Kidney epithelial cell (primary cell): ENCODE data around the gene GHRHR. TPM values are rescaled to one million over a fixed set of nuclear protein-coding genes. Genes with fewer than 3 reads are reported as not detected.

Experiments used
- DNase-seq: peaks from one replicate; pipeline ENCODE4 v3.0.0-alpha.2; 2010; ENCODE audit warnings: low read depth
- H3K27me3 ChIP-seq: 2 replicates; pipeline ENCODE4 v1.6.0; 2011; ENCODE audit warnings: low read length; ENCODE audit not compliant: control insufficient read depth, insufficient read depth
- H3K36me3 ChIP-seq: 2 replicates; pipeline ENCODE4 v1.5.1; 2011; ENCODE audit warnings: low read length; ENCODE audit not compliant: control insufficient read depth, insufficient read depth
- H3K4me3 ChIP-seq: 2 replicates; pipeline ENCODE4 v1.5.1; 2011; ENCODE audit warnings: low read depth, mild to moderate bottlenecking, control low read depth, low read length
- CTCF ChIP-seq: IDR thresholded peaks from 2 replicates; pipeline ENCODE4 v1.5.1; 2011; ENCODE audit warnings: mild to moderate bottlenecking, moderate library complexity, low read length, control low read depth, inconsistent platforms; ENCODE audit not compliant: insufficient read depth, poor library complexity, severe bottlenecking
- total RNA-seq: library from RNA; depleted of rRNA; stranded (reverse); fragments of >200 nt; gene quantifications from 2 replicates; pipeline ENCODE4 v1.2.3, GENCODE V29; 2015

The GHRHR gene
- total RNA-seq, 1 donor from 2014 or later, result not detected

DNA sequence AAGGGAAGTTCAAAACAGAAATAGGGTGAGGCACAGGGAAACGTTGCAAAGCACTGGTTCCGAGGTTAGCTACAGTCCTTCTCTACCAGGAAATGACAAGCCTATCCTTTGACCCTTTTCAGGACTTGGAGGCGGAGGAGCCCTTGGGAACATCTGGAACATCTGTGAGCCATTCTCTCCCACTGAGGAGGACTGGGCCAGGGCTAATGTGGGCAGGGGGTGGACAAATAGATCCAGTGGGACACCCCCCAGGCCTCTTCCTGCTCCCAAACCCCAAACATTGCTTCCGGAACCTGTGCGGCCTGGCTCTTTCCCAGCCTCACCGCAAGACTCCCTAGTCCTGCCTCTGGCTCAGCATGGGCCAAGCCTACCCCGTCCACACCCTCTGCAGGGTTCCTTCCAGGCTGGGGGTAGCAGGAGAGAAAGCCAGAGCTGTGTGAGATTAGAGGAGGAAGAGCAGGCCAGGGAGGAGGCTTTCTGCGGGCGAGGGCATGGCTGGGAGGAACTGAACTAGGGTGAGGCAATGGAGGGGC lies 36.5 kb downstream of the GHRHR start:
- DNase-seq, result no peak
- no peak for TF ChIP-seq CTCF
- Histone ChIP-seq H3K36me3 (no peaks in the 10 kb centered on the region), H3K27me3 (no peaks in the 10 kb centered on the region), H3K4me3 (no peak overlapping the region)

DNA sequence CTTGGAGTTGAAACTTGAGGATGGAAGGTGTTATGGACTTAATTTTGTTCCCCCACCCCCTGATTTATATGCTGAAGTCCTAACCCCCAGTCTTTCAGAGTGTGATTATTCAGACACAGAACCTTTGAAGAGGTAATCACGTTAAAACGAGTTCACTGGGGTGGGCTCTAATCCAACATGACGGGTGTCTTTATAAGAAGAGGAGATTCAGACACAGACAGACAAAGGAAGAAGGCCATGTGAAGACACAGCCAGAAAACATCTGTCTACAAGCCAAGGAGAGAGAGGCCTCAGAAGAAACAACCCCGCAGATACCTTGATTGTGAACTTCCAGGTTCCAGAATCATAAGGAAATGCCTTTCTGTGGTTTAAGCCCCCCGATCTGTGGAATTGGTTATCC lies 37.0 kb downstream of the GHRHR start:
- no peak for TF ChIP-seq CTCF
- no peak for DNase-seq
- Histone ChIP-seq H3K36me3 (no peaks in the 10 kb centered on the region), H3K4me3 (no peak overlapping the region), H3K27me3 (no peaks in the 10 kb centered on the region)

- TF ChIP-seq CTCF, result no peak
- no peaks in the 10 kb centered on the region for H3K36me3 ChIP-seq
- no peaks in the 10 kb centered on the region for H3K27me3 ChIP-seq
- H3K4me3 ChIP-seq, result no peak overlapping the region
- no peak for DNase-seq
These were observed 38.5 kb downstream of the GHRHR start for GRCh38 chr7:31002256-31002655.

DNA sequence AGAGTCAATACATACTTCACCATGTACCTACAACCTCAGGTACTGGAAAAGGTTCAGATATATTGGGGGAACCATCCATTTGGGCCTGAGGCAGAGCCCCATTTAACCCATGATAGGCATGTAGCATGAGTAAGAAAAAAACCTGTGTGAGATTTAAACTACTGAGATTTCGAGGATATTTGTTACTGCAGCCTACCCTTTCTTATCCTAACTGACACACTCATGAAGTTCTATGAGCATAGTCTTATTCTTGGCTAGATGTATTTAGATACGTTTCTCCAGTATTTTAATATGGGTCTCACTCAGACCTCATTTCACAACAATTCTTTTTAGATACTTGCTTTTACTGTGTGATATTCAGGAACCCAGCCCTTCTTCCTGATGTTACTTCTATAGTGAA lies 39.3 kb downstream of the GHRHR start:
- TF ChIP-seq CTCF, result no peak
- H3K36me3 ChIP-seq, result no peaks in the 10 kb centered on the region

DNA sequence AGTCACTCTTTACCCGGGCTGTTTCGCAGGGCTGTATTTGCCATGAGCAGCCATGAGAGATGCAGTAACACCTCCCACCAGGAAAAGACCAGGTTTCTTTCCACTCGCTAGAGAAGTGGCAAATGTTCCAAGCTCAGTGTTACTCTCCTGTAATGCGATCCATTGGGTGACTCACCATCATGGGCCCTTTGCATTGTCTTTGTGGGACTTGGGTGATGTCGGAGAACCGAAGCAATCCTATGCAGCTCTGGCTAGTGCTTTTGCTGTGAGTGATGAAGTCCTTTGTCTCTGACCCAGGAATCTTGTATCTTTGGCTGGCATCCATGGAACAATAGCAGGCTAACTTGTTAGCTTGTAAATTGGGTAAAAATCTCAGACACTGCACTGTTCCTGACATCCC lies 40.0 kb downstream of the GHRHR start:
- no peaks in the 10 kb centered on the region for H3K27me3 ChIP-seq
- DNase-seq, result no peak
- no peak overlapping the region for H3K4me3 ChIP-seq
- H3K36me3 ChIP-seq, result no peaks in the 10 kb centered on the region
- no peak for TF ChIP-seq CTCF

More for the DNA sequence above, 39.3 kb downstream of the GHRHR start:
- Histone ChIP-seq H3K4me3 (no peak overlapping the region), H3K27me3 (no peaks in the 10 kb centered on the region)
- no peak for DNase-seq

DNA sequence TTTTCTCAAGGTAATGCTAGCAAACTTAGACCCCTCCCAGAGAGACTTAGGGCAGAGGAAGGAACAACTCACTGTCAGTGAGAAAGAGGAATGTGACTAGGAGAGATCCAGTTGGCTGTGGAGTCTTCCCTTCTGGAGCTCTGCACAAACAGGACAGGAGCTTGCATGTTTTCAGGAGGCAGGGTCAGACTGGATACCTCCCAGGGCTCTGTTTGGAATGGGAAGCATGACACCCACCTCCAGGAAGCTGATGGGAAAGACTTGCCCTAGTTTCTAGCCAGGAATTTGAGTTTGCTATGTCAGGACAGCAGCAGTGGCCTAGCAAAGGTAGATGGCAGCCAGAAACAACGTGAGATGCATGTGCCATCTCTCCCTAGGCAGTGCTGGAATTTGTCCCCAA lies 40.6 kb downstream of the GHRHR start:
- H3K27me3 ChIP-seq, result no peaks in the 10 kb centered on the region
- TF ChIP-seq CTCF, result no peak
- no peak overlapping the region for H3K4me3 ChIP-seq
- no peak for DNase-seq
- no peaks in the 10 kb centered on the region for H3K36me3 ChIP-seq
